Colonic mucosa (tissue), 4 donors: ENCODE data around the gene MRFAP1L1. TPM values are rescaled to one million over a fixed set of nuclear protein-coding genes. Genes with fewer than 3 reads are reported as not detected.

Source experiments
- DNase-seq: peaks from one replicate; pipeline ENCODE4 v3.0.0-alpha.2; 2020
- H3K27ac ChIP-seq: fragments of 200-600 bp; one replicate; pipeline ENCODE4 v1.8.0; 2021
- H3K27me3 ChIP-seq: fragments of 200-600 bp; one replicate; pipeline ENCODE4 v1.8.0; 2021
- H3K36me3 ChIP-seq: fragments of 200-600 bp; one replicate; pipeline ENCODE4 v1.8.0; 2021
- H3K4me1 ChIP-seq: fragments of 200-600 bp; one replicate; pipeline ENCODE4 v1.8.0; 2021; ENCODE audit warnings: mild to moderate bottlenecking
- H3K4me3 ChIP-seq: fragments of 200-600 bp; one replicate; pipeline ENCODE4 v1.8.0; 2021
- H3K9ac ChIP-seq, 2 donors: one replicate each; pipeline ENCODE4 v1.7.0; 2013; ENCODE audit warnings: control low read depth in 2 of 2, low read depth in 2 of 2, low read length in 2 of 2
- H3K9me3 ChIP-seq: fragments of 200-600 bp; one replicate; pipeline ENCODE4 v1.8.0; 2021
- CTCF ChIP-seq: fragments of 200-600 bp; IDR thresholded peaks from one replicate; pipeline ENCODE4 v1.8.0; 2022; ENCODE audit warnings: antibody characterized with exemption, mild to moderate bottlenecking
- intact Hi-C: fragments of 100-400 bp; cut with DNase I; formaldehyde crosslinking; loops from one replicate; pipeline ENCODE4 v1.14.1; 2022
- total RNA-seq, 2 donors: library from RNA; stranded (reverse); fragmentation: NEBNext Ultra II Directional in 1 of 2; extraction: Animal tissue kit (Norgen Biotek cat#: 25700) in 1 of 2; gene quantifications; one replicate each; pipeline ENCODE4 v1.2.1, GENCODE V29; 2021
- donor health status: healthy.
- donor health status: DM: no; HTN: no; CAD: no.
- donor health status: DM: no; HTN: no; CAD: no.

MRFAP1L1 gene
- total RNA-seq, 2 donors from 2014 or later: 33.6 to 37.4 TPM

GRCh38 chr4:6672131-6672530, 37.5 kb downstream of the MRFAP1L1 start:
- no peak for TF ChIP-seq CTCF
- Histone ChIP-seq H3K9me3 (no peaks in the 10 kb centered on the region), H3K27ac (no peak overlapping the region), H3K4me3 (no peak overlapping the region), H3K4me1 (peaks cover 8% of the 10 kb centered on the region), H3K36me3 (no peaks in the 10 kb centered on the region), H3K27me3 (no peaks in the 10 kb centered on the region), H3K9ac (no peak overlapping the region)
- no peak for DNase-seq
- intact Hi-C loops: no loop called here

GRCh38 chr4:6671648-6672047, 38.0 kb downstream of the MRFAP1L1 start:
- no peaks in the 10 kb centered on the region for H3K27me3 ChIP-seq
- H3K27ac ChIP-seq: no peak overlapping the region
- no peaks in the 10 kb centered on the region for H3K9me3 ChIP-seq
- no peak for TF ChIP-seq CTCF
- no peak for DNase-seq
- peaks cover 8% of the 10 kb centered on the region for H3K4me1 ChIP-seq
- intact Hi-C loops: no loop called here
- no peak overlapping the region for H3K9ac ChIP-seq
- H3K4me3 ChIP-seq: no peak overlapping the region
- H3K36me3 ChIP-seq: no peaks in the 10 kb centered on the region

- no peaks in the 10 kb centered on the region for H3K36me3 ChIP-seq
- intact Hi-C loops: no loop called here
- no peak for DNase-seq
Observed at GRCh38 chr4:6668391-6668790, 41.3 kb downstream of the MRFAP1L1 start.

GRCh38 chr4:6665320-6665654, 44.4 kb downstream of the MRFAP1L1 start:
- Histone ChIP-seq H3K4me1 (no peaks in the 10 kb centered on the region), H3K9me3 (no peaks in the 10 kb centered on the region), H3K9ac (no peak overlapping the region), H3K36me3 (no peaks in the 10 kb centered on the region), H3K4me3 (no peak overlapping the region), H3K27ac (no peak overlapping the region), H3K27me3 (peaks cover 14% of the 10 kb centered on the region)
- TF ChIP-seq CTCF: no peak
- no peak for DNase-seq
- intact Hi-C loops: no loop called here

More at GRCh38 chr4:6668391-6668790, 41.3 kb downstream of the MRFAP1L1 start:
- H3K27me3 ChIP-seq: peaks cover 12% of the 10 kb centered on the region
- no peaks in the 10 kb centered on the region for H3K9me3 ChIP-seq
- no peak overlapping the region for H3K9ac ChIP-seq
- no peaks in the 10 kb centered on the region for H3K4me1 ChIP-seq
- no peak overlapping the region for H3K27ac ChIP-seq
- H3K4me3 ChIP-seq: no peak overlapping the region
- TF ChIP-seq CTCF: no peak

GRCh38 chr4:6663596-6664393, 45.9 kb downstream of the MRFAP1L1 start:
- intact Hi-C loops: no loop called here
- Histone ChIP-seq H3K4me3 (no peak overlapping the region), H3K9me3 (no peaks in the 10 kb centered on the region), H3K9ac (peak overlapping the region in 1 of 2 donors; percentile 24), H3K27me3 (peaks cover 14% of the 10 kb centered on the region), H3K36me3 (no peaks in the 10 kb centered on the region), H3K27ac (no peak overlapping the region), H3K4me1 (no peaks in the 10 kb centered on the region)
- no peak for TF ChIP-seq CTCF
- no peak for DNase-seq
